Epithelial cell of proximal tubule (primary cell): ENCODE results near the gene LINGO3. TPM values are rescaled to one million over a fixed set of nuclear protein-coding genes. Genes with fewer than 3 reads are reported as not detected.

Experiments
- DNase-seq: peaks from one replicate; pipeline ENCODE4 v3.0.0-alpha.2; 2011; ENCODE audit warnings: low read depth
- H3K4me3 ChIP-seq: 2 replicates; pipeline ENCODE4 v1.5.1; 2011; ENCODE audit warnings: low read depth, mild to moderate bottlenecking, low read length
- total RNA-seq: library from RNA; depleted of rRNA; stranded (reverse); fragments of >200 nt; gene quantifications from 2 replicates; pipeline ENCODE4 v1.2.3, GENCODE V29; 2015
- TF ChIP-seq, protein P1 (sequence below): conservative IDR thresholded peaks from 2 replicates; pipeline ENCODE4 v1.5.1; 2012; ENCODE audit warnings: low read depth, mild to moderate bottlenecking, low read length

Gene LINGO3
- total RNA-seq, 1 donor from 2014 or later, result not detected

DNA sequence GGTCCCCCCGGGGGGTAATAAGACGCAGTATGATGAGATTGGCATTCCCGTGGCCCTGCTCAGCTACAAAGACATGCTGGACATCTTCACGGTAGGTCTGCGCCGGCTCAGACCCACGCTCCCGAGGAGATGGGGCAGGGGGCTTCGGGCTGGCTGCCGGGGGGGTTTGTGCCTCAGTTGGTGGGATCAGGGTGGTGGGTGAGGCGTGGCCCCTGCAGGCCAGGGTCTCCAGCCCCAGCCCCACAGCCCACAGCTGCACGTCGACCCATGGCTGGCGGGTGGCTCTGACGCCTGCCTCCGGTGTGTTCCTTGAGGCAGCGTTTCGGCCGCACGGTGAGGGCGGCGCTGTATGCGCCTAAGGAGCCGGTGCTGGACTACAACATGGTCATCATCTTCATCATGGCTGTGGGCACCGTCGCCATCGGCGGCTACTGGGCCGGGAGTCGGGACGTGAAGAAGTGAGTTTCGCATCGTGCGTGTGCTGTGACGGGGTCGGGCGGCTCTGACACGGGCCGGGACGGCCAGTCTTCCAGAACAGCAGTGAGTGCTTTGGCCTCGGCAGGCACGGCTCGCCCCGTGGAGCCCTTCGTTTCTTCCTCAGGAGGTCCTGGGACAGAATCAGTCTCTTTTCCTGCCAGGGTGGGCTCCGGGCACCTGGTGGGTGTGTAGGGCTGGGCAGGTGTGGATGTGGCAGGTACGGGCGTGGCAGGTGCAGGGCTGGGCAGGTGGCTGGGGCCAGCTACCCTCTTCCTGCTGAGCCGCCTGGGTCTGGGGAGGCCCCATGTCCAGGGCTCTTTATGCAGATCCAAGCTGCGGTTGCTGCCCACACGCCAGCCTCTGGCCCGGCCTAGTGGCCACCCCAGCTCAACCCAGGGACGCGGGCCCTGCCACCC lies 31.0 kb upstream of the LINGO3 start:
- TF ChIP-seq, protein P1, sequence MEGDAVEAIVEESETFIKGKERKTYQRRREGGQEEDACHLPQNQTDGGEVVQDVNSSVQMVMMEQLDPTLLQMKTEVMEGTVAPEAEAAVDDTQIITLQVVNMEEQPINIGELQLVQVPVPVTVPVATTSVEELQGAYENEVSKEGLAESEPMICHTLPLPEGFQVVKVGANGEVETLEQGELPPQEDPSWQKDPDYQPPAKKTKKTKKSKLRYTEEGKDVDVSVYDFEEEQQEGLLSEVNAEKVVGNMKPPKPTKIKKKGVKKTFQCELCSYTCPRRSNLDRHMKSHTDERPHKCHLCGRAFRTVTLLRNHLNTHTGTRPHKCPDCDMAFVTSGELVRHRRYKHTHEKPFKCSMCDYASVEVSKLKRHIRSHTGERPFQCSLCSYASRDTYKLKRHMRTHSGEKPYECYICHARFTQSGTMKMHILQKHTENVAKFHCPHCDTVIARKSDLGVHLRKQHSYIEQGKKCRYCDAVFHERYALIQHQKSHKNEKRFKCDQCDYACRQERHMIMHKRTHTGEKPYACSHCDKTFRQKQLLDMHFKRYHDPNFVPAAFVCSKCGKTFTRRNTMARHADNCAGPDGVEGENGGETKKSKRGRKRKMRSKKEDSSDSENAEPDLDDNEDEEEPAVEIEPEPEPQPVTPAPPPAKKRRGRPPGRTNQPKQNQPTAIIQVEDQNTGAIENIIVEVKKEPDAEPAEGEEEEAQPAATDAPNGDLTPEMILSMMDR, result no peak
- no peak for DNase-seq
- H3K4me3 ChIP-seq, result no peak overlapping the region

DNA sequence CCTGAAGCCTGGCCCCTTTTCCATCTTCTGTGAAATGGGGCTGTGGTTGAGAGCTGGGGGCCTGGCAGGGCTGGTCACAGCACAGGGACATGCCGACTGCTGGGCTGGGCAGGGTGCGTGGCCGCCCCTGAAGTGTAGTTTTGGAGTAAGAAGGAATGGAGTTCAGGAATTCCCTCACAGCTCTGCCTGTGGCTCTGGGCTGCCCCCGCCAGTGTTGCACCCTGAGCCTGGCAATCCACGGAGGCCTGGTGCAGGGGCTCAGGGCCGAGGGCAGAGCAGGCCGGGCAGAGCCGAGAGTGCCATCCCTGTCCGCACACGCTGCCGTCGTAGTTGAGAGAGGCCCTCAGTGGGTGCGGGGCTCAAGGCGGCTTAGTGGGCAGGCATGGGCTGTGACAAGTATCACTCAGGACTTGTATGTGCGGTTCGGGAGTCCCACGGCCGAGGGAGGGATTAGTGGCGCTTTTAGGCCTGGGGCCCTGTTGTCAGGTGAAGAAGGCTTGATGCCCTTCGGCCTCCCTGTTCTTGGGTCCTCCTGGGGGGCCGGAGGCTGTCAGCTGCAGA lies 30.2 kb upstream of the LINGO3 start:
- no peak overlapping the region for H3K4me3 ChIP-seq
- TF ChIP-seq, protein P1, result no peak
- DNase-seq, result no peak

DNA sequence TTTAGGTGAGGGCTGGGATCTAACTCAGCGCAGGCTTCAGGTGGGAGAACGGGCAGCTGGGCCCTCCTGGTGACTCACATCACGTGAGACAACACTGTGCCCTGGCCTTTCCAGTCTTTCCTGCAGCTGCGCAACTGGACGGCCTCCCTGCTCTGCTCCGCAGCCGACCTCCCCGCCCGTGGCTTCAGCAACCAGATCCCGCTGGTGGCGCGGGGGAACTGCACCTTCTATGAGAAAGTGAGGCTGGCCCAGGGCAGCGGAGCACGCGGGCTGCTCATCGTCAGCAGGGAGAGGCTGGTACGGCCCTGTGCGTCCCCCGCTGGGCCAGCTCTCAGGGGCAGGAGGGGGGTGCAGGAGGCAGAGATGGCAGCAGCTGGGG lies 29.4 kb upstream of the LINGO3 start:
- no peak overlapping the region for H3K4me3 ChIP-seq
- no peak for DNase-seq
- TF ChIP-seq, protein P1, result no peak

DNA sequence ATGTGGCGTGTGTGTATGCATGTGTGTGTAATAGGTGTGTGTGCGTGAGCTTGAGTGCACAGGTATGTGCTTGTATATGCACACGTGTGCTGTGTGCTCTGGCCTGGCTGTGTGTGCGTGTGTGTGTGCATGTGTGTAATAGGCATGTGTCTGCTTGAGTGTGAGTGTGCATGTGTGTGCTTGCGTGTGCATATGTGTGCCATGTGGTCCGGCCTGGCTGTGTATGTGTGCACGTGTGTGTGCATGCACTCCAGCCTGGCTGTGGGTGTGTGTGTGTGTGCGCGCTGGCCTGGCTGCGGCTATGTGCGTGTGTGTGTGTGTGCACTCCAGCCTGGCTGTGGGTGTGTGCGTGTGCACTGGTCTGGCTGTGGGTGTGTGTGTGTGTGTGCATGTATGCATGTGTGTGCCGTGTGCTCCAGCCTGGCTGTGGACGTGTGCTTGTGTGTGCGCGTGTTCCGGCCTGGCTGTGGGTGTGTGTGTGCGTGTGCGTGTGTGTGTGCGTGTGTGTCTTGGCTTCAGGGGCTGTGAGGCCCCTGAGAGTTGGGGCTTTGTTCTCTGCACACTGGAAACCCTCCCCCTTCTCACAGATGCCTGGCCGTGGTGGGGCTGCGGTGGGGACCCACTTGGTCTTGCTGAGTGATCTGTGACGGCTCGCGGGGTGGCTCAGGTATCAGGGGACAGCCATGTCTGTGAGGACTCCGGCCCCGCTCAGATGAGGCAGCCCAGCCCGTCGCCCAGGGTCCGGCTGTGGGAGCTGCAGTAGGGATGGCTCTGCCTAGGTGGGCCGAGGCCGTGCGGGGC lies 28.8 kb upstream of the LINGO3 start:
- TF ChIP-seq, protein P1, result no peak
- no peak for DNase-seq
- no peak overlapping the region for H3K4me3 ChIP-seq

DNA sequence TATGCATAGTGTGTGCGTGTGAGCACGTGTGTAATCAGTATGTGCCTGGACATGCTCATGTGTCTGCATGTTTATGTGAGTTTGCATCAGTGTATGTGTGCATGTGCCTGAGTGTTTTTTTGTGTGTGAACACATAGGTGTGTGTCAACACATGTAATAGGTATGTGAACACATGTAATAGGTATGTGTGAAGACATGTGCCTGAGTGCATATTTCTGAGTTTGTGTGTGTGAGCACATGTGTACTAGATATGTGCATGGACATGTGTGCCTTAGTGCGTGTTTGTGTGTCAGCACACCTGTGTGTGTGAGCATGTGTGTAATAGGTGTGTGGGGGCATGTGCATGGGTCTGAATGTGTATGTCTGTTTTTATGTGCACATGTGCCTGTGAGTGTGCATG lies 27.9 kb upstream of the LINGO3 start:
- TF ChIP-seq, protein P1, result no peak
- H3K4me3 ChIP-seq, result no peak overlapping the region
- no peak for DNase-seq

DNA sequence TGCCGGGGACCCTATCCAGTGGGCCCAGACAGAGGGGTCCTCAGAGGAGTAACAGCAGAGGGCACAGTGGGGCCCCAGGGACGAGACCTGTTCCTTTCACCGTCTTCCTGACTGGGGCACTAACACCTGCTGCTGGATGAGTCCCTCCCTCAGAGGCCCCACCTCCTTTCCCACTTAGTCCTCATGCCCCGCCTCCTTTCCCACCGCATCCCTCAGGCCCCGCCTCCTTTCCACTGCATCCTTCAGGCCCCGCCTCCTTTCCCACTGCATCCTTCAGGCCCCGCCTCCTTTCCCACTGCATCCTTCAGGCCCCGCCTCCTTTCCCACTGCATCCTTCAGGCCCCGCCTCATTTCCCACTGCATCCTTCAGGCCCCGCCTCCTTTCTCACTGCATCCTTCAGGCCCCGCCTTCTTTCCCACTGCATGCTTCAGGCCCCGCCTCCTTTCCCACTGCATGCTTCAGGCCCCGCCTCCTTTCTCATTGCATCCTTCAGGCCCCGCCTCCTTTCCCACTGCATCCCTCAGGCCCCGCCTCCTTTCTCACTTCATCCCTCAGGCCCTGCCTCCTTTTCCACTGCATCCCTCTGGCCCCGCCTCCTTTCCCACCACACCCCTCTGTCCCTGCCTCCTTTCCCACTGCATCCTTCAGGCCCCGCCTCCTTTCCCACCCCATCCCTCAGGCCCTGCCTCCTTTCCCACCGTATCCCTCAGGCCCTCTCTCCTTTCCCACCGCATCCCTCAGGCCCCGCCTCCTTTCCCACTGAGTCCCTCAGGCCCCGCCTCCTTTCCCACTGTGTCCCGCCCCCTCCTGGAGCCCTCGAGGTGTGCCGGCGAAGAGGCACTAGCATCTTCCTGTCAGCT lies 27.3 kb upstream of the LINGO3 start:
- TF ChIP-seq, protein P1, result no peak
- H3K4me3 ChIP-seq, result no peak overlapping the region
- no peak for DNase-seq
